ENCODE measurements around the gene KCNIP4.

- TF ChIP-seq POLR2AphosphoS5 (IDR thresholded peaks at IDR 0.05; ENCODE audit: borderline replicate concordance, low read depth, low read length) (no peak), EZH2 (IDR thresholded peaks at IDR 0.05) (no peak), FOXP2 (optimal IDR thresholded peaks at IDR 0.05; ENCODE audit: control extremely low read depth, extremely low read length, insufficient read depth) (no peak)
Observed at GRCh38 chr4:21879187-21879586, 69.4 kb downstream of the KCNIP4 start.
